ENCODE data around the gene REEP5. TPM values are rescaled to one million over a fixed set of nuclear protein-coding genes. Genes with fewer than 3 reads are reported as not detected.
A peak's percentile ranks its signal among the peaks of the same experiment; 100 is the strongest.
"Not testable (repeated sequence)": the region's sequence is repeated elsewhere in the genome, so short reads cannot be mapped to it uniquely, and the experiment has no call there.

The REEP5 gene
- total RNA-seq, 1 donor from 2014 or later = 36.8 TPM

GRCh38 chr5:112933105-112933504, 11.1 kb upstream of the REEP5 start:
- no peak for DNase-seq

GRCh38 chr5:112931473-112931872, 9.4 kb upstream of the REEP5 start:
- no peak for DNase-seq

GRCh38 chr5:112930082-112930344, 8.0 kb upstream of the REEP5 start:
- no peak for DNase-seq

GRCh38 chr5:112929336-112930081, 7.5 kb upstream of the REEP5 start:
- no peak for DNase-seq

- DNase-seq = no peak
Observed at GRCh38 chr5:112923988-112924387, 2.0 kb upstream of the REEP5 start.

GRCh38 chr5:112923148-112923917, 1.3 kb upstream of the REEP5 start:
- DNase-seq = no peak

GRCh38 chr5:112921026-112921832, 798 bp downstream of the REEP5 start:
- peak; percentile 45 for DNase-seq

GRCh38 chr5:112919972-112920371, 2.1 kb downstream of the REEP5 start:
- no peak for DNase-seq

GRCh38 chr5:112918679-112919078, 3.3 kb downstream of the REEP5 start:
- no peak for DNase-seq

GRCh38 chr5:112918136-112918535, 3.9 kb downstream of the REEP5 start:
- DNase-seq = no peak

- DNase-seq = no peak
Observed at GRCh38 chr5:112917453-112917995, 4.5 kb downstream of the REEP5 start.

- no peak for DNase-seq
Observed at GRCh38 chr5:112915831-112916230, 6.2 kb downstream of the REEP5 start.

GRCh38 chr5:112914584-112914983, 7.4 kb downstream of the REEP5 start:
- no peak for DNase-seq

- no peak for DNase-seq
Observed at GRCh38 chr5:112910529-112910928, 11.5 kb downstream of the REEP5 start.

GRCh38 chr5:112908854-112909253, 13.2 kb downstream of the REEP5 start:
- DNase-seq = no peak

- no peak for DNase-seq
Observed at GRCh38 chr5:112907166-112907631, 14.8 kb downstream of the REEP5 start.

- no peak for DNase-seq
Observed at GRCh38 chr5:112906637-112907036, 15.4 kb downstream of the REEP5 start.

GRCh38 chr5:112904996-112905395, 17.0 kb downstream of the REEP5 start:
- not testable (repeated sequence) for DNase-seq

GRCh38 chr5:112902561-112902960, 19.5 kb downstream of the REEP5 start:
- no peak for DNase-seq

GRCh38 chr5:112895682-112896081, 26.3 kb downstream of the REEP5 start:
- DNase-seq = no peak

- DNase-seq = no peak
Observed at GRCh38 chr5:112892776-112893175, 29.3 kb downstream of the REEP5 start.

- not testable (repeated sequence) for DNase-seq
Observed at GRCh38 chr5:112892066-112892465, 30.0 kb downstream of the REEP5 start.

- DNase-seq = no peak
Observed at GRCh38 chr5:112886975-112887374, 35.1 kb downstream of the REEP5 start.
